Smooth muscle cell (in vitro differentiated cells): Measurements from ENCODE around the gene PRPS2. TPM values are rescaled to one million over a fixed set of nuclear protein-coding genes. Genes with fewer than 3 reads are reported as not detected.

Source experiments
- DNase-seq: peaks from one replicate; lab custom pipeline; 2025; ENCODE audit not compliant: unreplicated experiment; lab: John Stamatoyannopoulos, UW
- H2AFZ ChIP-seq: fragments of 200-600 bp; sonication (generic); 2 replicates; pipeline ENCODE4 v1.6.0; 2016; ENCODE audit warnings: antibody characterized with exemption, low read depth, mild to moderate bottlenecking
- H3F3A ChIP-seq: fragments of 200-600 bp; sonication (generic); 2 replicates; pipeline ENCODE4 v1.6.0; 2017; ENCODE audit warnings: antibody characterized with exemption, low read depth
- H3K27ac ChIP-seq: fragments of 200-600 bp; sonication (generic); 2 replicates; pipeline ENCODE4 v1.5.1; 2016; ENCODE audit warnings: low read depth, mild to moderate bottlenecking
- H3K27me3 ChIP-seq: fragments of 200-600 bp; sonication (generic); 2 replicates; pipeline ENCODE4 v1.6.1; 2016; ENCODE audit warnings: low read depth, mild to moderate bottlenecking
- H3K36me3 ChIP-seq: fragments of 200-600 bp; sonication (generic); 2 replicates; pipeline ENCODE4 v1.5.1; 2016; ENCODE audit warnings: low read depth
- H3K4me1 ChIP-seq: fragments of 200-600 bp; sonication (generic); 2 replicates; pipeline ENCODE4 v1.5.1; 2016; ENCODE audit warnings: low read depth
- H3K4me2 ChIP-seq: fragments of 200-600 bp; sonication (generic); 2 replicates; pipeline ENCODE4 v1.6.0; 2016; ENCODE audit warnings: mild to moderate bottlenecking
- H3K4me3 ChIP-seq: fragments of 200-600 bp; sonication (generic); 2 replicates; pipeline ENCODE4 v1.5.1; 2016; ENCODE audit warnings: mild to moderate bottlenecking
- H3K79me2 ChIP-seq: fragments of 200-600 bp; sonication (generic); 2 replicates; pipeline ENCODE4 v1.6.0; 2016; ENCODE audit warnings: low read depth, mild to moderate bottlenecking
- H3K9ac ChIP-seq: fragments of 200-600 bp; sonication (generic); 2 replicates; pipeline ENCODE4 v1.6.0; 2016; ENCODE audit warnings: low read depth
- H3K9me3 ChIP-seq: fragments of 200-600 bp; sonication (generic); replicated peaks from 2 replicates; pipeline ENCODE4 v1.5.1; 2016; ENCODE audit warnings: low read depth
- H4K20me1 ChIP-seq: fragments of 200-600 bp; sonication (generic); 2 replicates; pipeline ENCODE4 v1.6.0; 2016; ENCODE audit warnings: low read depth
- CTCF ChIP-seq: fragments of 200-600 bp; sonication (generic); IDR thresholded peaks from 2 replicates; pipeline ENCODE4 v1.5.1; 2017; ENCODE audit warnings: borderline replicate concordance, mild to moderate bottlenecking, antibody characterized with exemption; ENCODE audit not compliant: insufficient read depth, poor library complexity, severe bottlenecking
- WGBS: methylation state at CpG from one replicate; pipeline ENCODE4 v1.1.7; 2016; ENCODE audit warnings: low lambda C conversion rate; 5-methylcytosine and 5-hydroxymethylcytosine counted together
- polyA plus RNA-seq: library from polyadenylated mRNA; unstranded; fragments of >200 nt; fragmentation: Nextera tagmentation; extraction: Ambion mirVana; gene quantifications from 2 replicates; pipeline ENCODE4 v1.2.1, GENCODE V29; 2016
- total RNA-seq: library from RNA; depleted of rRNA; stranded (reverse); fragments of >200 nt; gene quantifications from 2 replicates; pipeline ENCODE4 v1.2.3, GENCODE V29; 2014

PRPS2 gene
- total and polyA plus RNA-seq, 2 experiments from 2014 or later, result 14.5 to 28.0 TPM

- Histone ChIP-seq H3K9me3 (no peaks in the 10 kb centered on the region), H3K4me1 (no peaks in the 10 kb centered on the region), H3K9ac (no peak overlapping the region), H4K20me1 (no peaks in the 10 kb centered on the region), H3K79me2 (no peaks in the 10 kb centered on the region), H3K36me3 (no peaks in the 10 kb centered on the region), H3K27me3 (no peaks in the 10 kb centered on the region), H3K4me2 (no peak overlapping the region), H3K4me3 (no peak overlapping the region), H3K27ac (no peak overlapping the region), H3F3A (no peaks in the 10 kb centered on the region), H2AFZ (no peak overlapping the region)
- no peak for TF ChIP-seq CTCF
- DNase-seq, result no peak
- 80% methylated on average over 4 of the region's 4 CpGs for WGBS
These were observed 81.5 kb downstream of the PRPS2 start for GRCh38 chrX:12872741-12873140.

Other genes with a start within 250 kb of the PRPS2 start
- gene TLR7, start 75.7 kb downstream of the PRPS2 start, total RNA-seq, result 0.27 TPM in 1 of 2 replicates, not detected in the other
- not detected in 2 replicates for gene TLR7, start 75.7 kb downstream of the PRPS2 start, polyA plus RNA-seq
- not detected in 2 replicates for gene TLR8, start 115.2 kb downstream of the PRPS2 start, total RNA-seq
- gene TLR8, start 115.2 kb downstream of the PRPS2 start, polyA plus RNA-seq, result not detected in 2 replicates
- gene TMSB4X, start 183.7 kb downstream of the PRPS2 start, total RNA-seq, result 9,386 and 9,721 TPM in 2 replicates
- gene TMSB4X, start 183.7 kb downstream of the PRPS2 start, polyA plus RNA-seq, result 11,762 and 12,637 TPM in 2 replicates